ENCODE data around the gene CBARP.
"Not testable (repeated sequence)": the region's sequence is repeated elsewhere in the genome, so short reads cannot be mapped to it uniquely, and the experiment has no call there.

The CBARP gene

GRCh38 chr19:1218751-1219567 lies 18.8 kb downstream of the CBARP start:
- in situ Hi-C loops (cut with HindIII; ENCODE audit: low sequenced_read_pairs), result no loop called here

- in situ Hi-C loops (cut with HindIII; ENCODE audit: low sequenced_read_pairs), result no loop called here
Observed at GRCh38 chr19:1217366-1217765, 20.4 kb downstream of the CBARP start.

DNA sequence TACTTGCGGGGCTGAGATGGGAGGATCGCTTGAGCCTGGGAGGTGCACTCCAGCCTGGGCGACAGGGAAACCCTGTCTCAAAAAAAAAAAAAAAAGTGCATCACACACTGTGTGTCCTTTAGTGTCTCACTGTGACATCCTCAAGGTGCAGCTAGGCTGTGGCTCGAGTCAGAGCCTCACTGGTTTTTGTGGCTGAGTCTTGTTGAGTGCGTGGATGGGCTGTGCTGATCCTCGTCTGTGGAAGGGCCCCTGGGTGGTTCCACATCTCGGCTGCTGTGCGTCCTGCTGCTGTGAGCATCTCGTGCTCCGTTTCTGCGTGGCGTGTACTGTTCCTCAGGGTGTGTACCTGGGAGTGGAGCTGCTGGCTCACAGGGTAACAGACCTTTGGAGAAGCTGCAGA lies 21.0 kb downstream of the CBARP start:
- in situ Hi-C loops (cut with HindIII; ENCODE audit: low sequenced_read_pairs), result no loop called here

- in situ Hi-C loops (cut with HindIII; ENCODE audit: low sequenced_read_pairs), result no loop called here
Observed at GRCh38 chr19:1214862-1215731, 22.7 kb downstream of the CBARP start.

DNA sequence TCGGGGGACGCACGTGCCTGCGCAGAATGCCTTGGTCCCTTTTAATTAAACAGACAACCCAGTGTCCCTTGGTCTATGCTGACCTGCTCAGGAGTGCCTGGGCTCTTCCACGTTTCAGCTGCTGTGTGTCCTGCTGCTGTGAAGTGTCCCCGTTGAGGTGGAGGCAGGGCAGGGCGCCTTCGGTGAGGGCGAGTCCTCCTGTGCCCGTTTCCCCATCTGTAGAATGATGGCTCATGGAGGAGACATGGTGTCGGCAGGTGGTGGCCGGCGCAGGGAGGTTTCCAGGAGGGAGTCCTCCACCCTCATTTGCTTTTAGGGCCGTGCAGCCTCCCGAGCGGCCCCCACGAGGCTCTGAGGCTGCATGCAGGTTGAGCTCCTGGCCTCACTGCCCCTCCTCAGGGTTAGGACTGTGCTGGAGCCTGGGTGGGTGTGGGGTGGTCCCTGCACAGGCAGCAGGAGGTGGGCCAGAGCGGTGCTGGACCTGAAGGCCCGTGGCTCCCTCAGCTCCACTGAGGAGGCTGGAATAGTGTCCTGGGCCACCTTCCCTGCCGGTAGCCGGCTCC lies 23.4 kb downstream of the CBARP start:
- in situ Hi-C loops (cut with HindIII; ENCODE audit: low sequenced_read_pairs), result no loop called here

DNA sequence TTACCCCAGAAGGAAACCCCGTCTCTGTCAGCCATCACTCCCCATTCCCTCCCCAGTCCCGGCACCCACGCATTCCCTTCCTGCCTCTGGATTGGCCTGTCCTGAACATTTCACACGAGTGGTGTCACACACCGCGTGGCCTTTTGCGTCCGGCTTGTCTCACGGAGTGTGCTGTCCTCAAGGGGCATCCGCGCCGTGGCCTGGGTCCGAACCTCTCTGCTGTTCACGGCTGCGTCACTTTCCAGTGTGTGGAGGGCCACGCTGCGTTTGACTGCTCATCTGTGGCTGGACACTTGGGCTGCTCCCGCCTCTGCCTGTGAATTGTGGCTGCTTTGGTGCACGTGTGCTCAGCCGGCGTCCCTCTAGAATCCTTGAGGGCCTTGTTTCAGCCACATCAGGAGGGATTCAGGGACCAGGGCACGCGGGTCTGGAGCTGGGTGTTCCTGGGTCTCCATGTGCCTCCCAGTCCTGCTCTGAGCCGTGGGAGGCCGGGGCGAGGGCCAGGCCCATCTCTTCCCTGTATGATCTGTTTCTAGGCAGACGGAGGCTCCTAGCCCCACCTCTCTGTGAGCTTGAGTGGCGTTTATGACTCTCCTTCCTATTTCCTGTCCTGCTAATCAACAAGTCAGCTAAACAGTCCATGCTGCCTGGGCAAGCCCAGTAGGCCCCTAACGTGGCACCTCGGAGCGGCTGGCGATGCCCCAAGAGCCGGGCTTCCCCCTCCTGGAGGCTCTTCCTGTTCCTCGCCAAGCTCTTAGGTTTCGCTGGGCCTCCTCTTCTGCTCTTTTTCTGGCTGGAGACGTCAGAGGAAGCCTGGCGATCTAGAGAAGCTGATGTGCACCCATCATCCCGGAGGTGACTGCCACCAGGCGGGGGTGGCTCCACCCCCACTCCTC lies 24.2 kb downstream of the CBARP start:
- in situ Hi-C loops (cut with HindIII; ENCODE audit: low sequenced_read_pairs), result no loop called here

GRCh38 chr19:1211494-1212234 lies 26.1 kb downstream of the CBARP start:
- in situ Hi-C loops (cut with HindIII; ENCODE audit: low sequenced_read_pairs), result no loop called here

GRCh38 chr19:1210227-1210538 lies 27.6 kb downstream of the CBARP start:
- in situ Hi-C loops (cut with HindIII; ENCODE audit: low sequenced_read_pairs), result no loop called here

GRCh38 chr19:1208830-1209229 lies 29.0 kb downstream of the CBARP start:
- in situ Hi-C loops (cut with HindIII; ENCODE audit: low sequenced_read_pairs), result not testable (repeated sequence)

DNA sequence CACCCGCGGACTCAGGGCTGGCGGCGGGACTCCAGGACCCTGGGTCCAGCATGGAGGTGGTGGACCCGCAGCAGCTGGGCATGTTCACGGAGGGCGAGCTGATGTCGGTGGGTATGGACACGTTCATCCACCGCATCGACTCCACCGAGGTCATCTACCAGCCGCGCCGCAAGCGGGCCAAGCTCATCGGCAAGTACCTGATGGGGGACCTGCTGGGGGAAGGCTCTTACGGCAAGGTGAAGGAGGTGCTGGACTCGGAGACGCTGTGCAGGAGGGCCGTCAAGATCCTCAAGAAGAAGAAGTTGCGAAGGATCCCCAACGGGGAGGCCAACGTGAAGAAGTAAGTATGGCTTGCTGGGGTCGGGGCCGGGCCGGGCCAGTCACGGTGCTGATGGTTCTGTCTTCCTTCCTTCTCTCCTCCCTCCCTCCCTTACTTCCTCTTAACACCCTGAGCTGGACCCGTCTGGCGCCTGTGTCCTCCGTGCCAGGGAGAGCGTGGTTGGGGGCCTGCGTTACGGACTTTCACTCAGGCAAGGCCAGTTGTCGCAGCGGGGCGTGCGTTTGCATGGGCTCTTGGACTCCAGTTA lies 30.8 kb downstream of the CBARP start:
- in situ Hi-C loops (cut with HindIII; ENCODE audit: low sequenced_read_pairs), result no loop called here

DNA sequence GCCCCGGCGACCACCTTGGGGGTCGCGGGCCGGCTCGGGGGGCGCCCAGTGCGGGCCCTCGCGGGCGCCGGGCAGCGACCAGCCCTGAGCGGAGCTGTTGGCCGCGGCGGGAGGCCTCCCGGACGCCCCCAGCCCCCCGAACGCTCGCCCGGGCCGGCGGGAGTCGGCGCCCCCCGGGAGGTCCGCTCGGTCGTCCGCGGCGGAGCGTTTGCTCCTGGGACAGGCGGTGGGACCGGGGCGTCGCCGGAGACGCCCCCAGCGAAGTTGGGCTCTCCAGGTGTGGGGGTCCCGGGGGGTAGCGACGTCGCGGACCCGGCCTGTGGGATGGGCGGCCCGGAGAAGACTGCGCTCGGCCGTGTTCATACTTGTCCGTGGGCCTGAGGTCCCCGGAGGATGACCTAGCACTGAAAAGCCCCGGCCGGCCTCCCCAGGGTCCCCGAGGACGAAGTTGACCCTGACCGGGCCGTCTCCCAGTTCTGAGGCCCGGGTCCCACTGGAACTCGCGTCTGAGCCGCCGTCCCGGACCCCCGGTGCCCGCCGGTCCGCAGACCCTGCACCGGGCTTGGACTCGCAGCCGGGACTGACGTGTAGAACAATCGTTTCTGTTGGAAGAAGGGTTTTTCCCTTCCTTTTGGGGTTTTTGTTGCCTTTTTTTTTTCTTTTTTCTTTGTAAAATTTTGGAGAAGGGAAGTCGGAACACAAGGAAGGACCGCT lies 31.5 kb downstream of the CBARP start:
- in situ Hi-C loops (cut with HindIII; ENCODE audit: low sequenced_read_pairs), result no loop called here

DNA sequence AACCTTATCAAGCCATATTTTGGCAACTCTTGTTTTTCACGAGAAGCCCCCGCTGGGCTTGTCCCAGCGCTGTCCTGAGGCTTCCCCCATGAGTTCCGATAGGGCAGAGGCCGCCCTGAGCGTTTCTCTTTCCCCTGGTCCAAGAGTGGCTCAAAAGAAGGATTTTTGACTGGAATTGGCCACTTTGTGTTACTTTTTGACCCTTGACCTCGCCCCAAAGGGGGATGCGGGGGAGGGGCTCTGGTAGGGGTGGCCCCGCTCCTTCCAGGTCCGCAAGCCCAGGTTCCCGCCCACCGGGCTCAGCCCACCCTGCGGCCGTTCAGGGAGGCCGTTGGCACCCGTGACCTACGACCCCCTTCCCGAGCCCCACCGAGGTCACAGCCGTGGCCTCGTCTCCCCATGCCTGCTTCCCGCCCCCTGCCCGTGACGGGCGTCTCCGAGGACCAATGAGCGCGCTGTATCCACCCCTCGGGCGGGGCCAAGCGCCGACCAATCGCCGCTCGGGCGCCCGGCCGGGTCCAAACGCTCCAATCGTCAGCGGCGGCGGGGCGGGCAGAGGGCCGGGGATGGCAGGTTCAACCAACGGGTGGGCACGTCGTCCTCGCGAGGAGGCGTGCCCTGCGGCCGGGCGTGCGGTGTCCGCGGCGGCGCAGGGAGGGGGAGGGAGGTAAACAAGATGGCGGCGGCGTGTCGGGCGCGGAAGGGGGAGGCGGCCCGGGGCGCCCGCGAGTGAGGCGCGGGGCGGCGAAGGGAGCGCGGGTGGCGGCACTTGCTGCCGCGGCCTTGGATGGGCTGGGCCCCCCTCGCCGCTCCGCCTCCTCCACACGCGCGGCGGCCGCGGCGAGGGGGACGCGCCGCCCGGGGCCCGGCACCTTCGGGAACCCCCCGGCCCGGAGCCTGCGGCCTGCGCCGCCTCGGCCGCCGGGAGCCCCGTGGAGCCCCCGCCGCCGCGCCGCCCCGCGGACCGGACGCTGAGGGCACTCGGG lies 32.4 kb downstream of the CBARP start, which contains the start of gene STK11:
TSS of gene STK11 (plus strand) at position 665 of the 986 bp plus-strand sequence. CDS start 1,136 bp downstream, outside the sequence.
- in situ Hi-C loops (cut with HindIII; ENCODE audit: low sequenced_read_pairs), result no loop called here

GRCh38 chr19:1200614-1201013 lies 37.2 kb downstream of the CBARP start:
- in situ Hi-C loops (cut with HindIII; ENCODE audit: low sequenced_read_pairs), result not testable (repeated sequence)

- in situ Hi-C loops (cut with HindIII; ENCODE audit: low sequenced_read_pairs), result no loop called here
Observed at GRCh38 chr19:1199531-1199930, 38.3 kb downstream of the CBARP start.

DNA sequence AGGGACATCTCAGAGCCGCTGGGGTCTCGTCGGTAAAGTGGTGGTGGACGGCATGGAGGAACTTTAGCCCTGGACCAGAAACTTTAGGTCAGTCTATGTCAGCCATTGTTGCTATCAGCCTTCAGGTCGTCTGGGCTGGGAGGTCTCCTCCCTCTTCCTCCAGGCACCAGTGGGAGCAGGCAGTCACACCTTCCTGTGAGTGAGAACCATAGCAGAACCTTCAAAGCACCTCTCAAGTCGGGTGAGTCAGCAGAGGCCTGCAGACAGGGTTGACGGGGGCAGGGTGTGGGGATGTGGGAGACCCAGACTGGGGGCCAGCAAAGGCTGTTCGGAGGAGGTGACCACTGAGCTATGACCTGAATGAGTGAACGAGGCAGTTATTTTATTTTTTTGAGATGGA lies 48.4 kb downstream of the CBARP start:
- in situ Hi-C loops (cut with HindIII; ENCODE audit: low sequenced_read_pairs), result no loop called here

- in situ Hi-C loops (cut with HindIII; ENCODE audit: low sequenced_read_pairs), result no loop called here
Observed at GRCh38 chr19:1183543-1184172, 54.1 kb downstream of the CBARP start.

DNA sequence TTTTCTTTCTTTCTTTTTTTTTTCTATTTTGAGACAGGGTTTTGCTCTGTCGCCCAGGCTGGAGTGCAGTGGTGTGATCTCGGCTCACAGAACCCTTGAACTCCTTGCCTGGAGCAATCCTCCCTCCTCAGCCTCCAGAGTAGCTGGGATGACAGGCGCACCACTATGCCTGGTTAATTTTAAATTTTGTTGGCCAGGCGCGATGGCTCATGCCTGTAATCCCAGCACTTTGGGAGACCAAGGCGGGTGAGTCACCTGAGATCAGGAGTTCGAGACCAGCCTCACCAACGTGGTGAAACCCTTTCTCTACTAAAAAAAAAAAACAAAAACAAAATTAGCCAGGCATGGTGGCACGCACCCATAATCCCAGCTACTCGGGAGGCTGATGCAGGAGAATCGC lies 55.1 kb downstream of the CBARP start:
- in situ Hi-C loops (cut with HindIII; ENCODE audit: low sequenced_read_pairs), result no loop called here
